Lower leg skin (tissue), 4 donors: ENCODE results near the gene SERPINA4. TPM values are rescaled to one million over a fixed set of nuclear protein-coding genes. Genes with fewer than 3 reads are reported as not detected.
A peak's percentile ranks its signal among the peaks of the same experiment; 100 is the strongest.

Source experiments
- DNase-seq, 2 donors: peaks; one replicate each; pipeline ENCODE4 v3.0.0-alpha.2; 2019; ENCODE audit warnings: low spot score in 2 of 2
- H3K4me3 ChIP-seq: fragments of 200-600 bp; sonication (generic); 2 replicates; pipeline ENCODE4 v1.5.1; 2017; ENCODE audit warnings: mild to moderate bottlenecking, low read depth; ENCODE audit not compliant: poor library complexity, severe bottlenecking
- CTCF ChIP-seq, 3 donors: fragments of 450-650 bp; IDR thresholded peaks; one replicate each; pipeline ENCODE4 v1.5.1; 2016; ENCODE audit warnings: antibody characterized with exemption in 3 of 3, mild to moderate bottlenecking in 3 of 3, moderate library complexity in 2 of 3
- POLR2A ChIP-seq, 2 donors: fragments of 450-650 bp; IDR thresholded peaks; one replicate each; pipeline ENCODE4 v1.6.1; 2016 to 2017; ENCODE audit warnings: antibody characterized with exemption in 2 of 2, mild to moderate bottlenecking in 1 of 2, moderate library complexity in 1 of 2
- WGBS, 2 donors: methylation state at CpG; one replicate each; pipeline ENCODE4 v1.1.5; 2018; 5-methylcytosine and 5-hydroxymethylcytosine counted together
- intact Hi-C: fragments of 100-400 bp; cut with DNase I; formaldehyde crosslinking; loops from one replicate; pipeline ENCODE4 v1.15.0; 2023; ENCODE audit warnings: low total_unique reads
- total RNA-seq, 4 donors: library from RNA; depleted of rRNA; stranded (reverse); fragments of >200 nt; gene quantifications; one replicate each; pipeline ENCODE4 v1.1.0, GENCODE V29; 2016

The SERPINA4 gene
- total RNA-seq, 4 donors from 2014 or later, result not detected

- intact Hi-C loops, result no loop called here
- peak in 1 of 2 donors; percentile 57 for DNase-seq
- 85 to 87% methylated on average over 15 to 16 of the region's 16 CpGs for WGBS, 2 donors
- TF ChIP-seq CTCF (IDR thresholded peaks at IDR 0.05) (no peak), POLR2A (IDR thresholded peaks at IDR 0.05) (no peak)
- no peak overlapping the region for H3K4me3 ChIP-seq
Measured at GRCh38 chr14:94562941-94563883, 2.0 kb downstream of the SERPINA4 start.

DNA sequence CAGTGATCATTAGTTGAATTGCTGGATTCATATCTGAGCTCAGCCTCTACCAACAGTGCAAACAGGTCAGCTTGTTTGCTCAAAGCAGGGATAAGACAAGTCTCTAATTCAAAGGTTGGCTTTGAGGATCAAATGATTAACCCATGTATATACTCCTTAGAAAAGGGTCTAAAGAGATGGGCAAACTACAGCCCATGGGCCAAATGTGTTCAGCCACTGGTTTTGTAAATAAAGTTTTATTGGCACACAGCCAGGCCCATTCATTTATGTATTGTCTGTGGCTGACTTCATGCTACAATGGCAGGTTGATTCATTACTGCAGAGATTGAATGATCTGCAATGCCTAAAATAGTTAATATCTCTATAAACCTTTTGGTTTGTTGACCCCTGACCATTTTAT is 3.1 kb downstream of the SERPINA4 start:
- intact Hi-C loops, result no loop called here
- no peak overlapping the region for H3K4me3 ChIP-seq
- peak in 1 of 2 donors; percentile 13 for DNase-seq
- TF ChIP-seq CTCF (IDR thresholded peaks at IDR 0.05), result no peak
- no peak for TF ChIP-seq POLR2A (IDR thresholded peaks at IDR 0.05)

DNA sequence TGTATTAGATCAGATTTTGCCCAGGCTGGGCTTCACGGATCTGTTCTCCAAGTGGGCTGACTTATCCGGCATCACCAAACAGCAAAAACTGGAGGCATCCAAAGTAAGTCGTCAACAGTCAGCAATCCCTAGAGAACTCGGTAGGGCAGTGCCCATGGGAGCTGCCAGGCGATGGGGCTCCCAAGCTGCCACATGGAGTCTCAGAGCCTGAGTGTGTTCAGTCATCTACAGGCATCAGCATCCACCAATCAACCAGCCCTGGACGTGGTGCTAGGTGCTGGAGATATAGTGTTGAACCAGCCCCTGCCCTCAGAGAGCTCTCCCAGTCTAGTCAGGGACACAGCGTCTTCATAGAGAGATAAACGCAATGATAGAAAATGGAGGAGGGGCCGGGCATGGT is 6.9 kb downstream of the SERPINA4 start:
- WGBS, 2 donors, result 85 to 86% methylated on average over 9 of the region's 9 CpGs
- TF ChIP-seq POLR2A (IDR thresholded peaks at IDR 0.05) (no peak), CTCF (IDR thresholded peaks at IDR 0.05) (no peak)
- DNase-seq, result peak in 1 of 2 donors; percentile 66
- intact Hi-C loops, result no loop called here
- H3K4me3 ChIP-seq, result no peak overlapping the region

GRCh38 chr14:94569381-94570001 is 8.2 kb downstream of the SERPINA4 start:
- intact Hi-C loops, result no loop called here
- peak in 1 of 2 donors; percentile 65 for DNase-seq
- TF ChIP-seq CTCF (IDR thresholded peaks at IDR 0.05) (no peak), POLR2A (IDR thresholded peaks at IDR 0.05) (no peak)
- H3K4me3 ChIP-seq, result no peak overlapping the region
- WGBS, 2 donors, result 88 to 90% methylated on average over 17 to 19 of the region's 20 CpGs

GRCh38 chr14:94570002-94570400 is 8.8 kb downstream of the SERPINA4 start:
- TF ChIP-seq CTCF (IDR thresholded peaks at IDR 0.05) (no peak), POLR2A (IDR thresholded peaks at IDR 0.05) (no peak)
- WGBS, 2 donors, result 80 to 94% methylated on average over 6 of the region's 6 CpGs
- intact Hi-C loops, result no loop called here
- DNase-seq, result peak in 1 of 2 donors; percentile 65
- H3K4me3 ChIP-seq, result no peak overlapping the region
